Stimulated activated CD4-positive, alpha-beta T cell treated with anti-CD3 and anti-CD28 coated beads, Interleukin-12 subunit alpha, Interleukin-12 subunit beta, amount 100 ng/mL, for 4 hours (primary cell): ENCODE data around the gene PGGHG.
"Not testable (repeated sequence)": the region's sequence is repeated elsewhere in the genome, so short reads cannot be mapped to it uniquely, and the experiment has no call there.

ENCODE experiments used
- DNase-seq: peaks from one replicate; pipeline ENCODE4 v3.0.0-alpha.2; 2020

PGGHG gene

DNA sequence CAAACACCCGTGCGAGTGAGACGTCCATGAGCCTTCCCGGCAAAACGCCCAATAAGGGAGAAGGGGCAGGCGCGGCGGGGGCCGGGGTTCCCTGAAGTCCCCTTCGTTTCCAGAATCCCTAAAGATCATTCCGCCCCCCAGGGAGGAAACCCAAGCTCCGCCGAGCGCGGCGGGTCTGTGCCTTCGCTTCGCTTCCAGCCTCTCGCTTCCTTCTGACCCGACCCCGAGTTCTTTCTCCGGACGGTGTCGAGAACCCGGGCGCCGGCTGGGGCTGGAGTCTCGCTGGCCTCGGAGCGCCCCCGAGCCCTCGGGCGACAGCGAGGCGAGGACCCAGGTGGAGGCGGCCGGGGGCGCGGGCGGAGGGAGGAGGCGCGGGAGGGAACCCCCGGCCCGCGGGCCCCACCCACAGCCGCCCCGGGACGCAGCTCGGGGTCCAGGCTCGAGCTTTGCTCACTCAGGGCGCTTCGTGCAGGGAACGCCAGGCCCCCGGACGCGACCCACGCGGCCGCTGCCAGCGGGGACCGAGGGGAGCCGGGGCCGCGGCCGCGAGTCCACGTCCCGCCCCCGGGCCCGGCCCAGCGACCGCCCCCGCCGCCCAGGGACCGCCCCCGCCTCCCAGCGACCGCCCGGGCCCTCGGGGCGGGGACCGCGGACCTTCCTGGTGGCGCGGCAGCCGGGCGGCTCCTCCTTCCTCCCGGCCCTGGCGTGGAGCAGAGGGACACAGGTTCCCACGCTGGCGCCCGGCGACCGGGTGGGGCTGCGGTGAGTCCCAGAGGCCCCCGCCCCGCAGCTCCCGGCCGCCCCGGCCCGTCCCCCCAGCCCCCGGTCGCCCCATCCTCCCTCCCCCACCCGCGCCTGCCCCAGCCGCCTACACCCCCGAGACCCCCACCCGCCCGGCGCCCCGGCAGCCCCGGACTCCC lies at the start of gene PGGHG:
PGGHG (plus strand) TSS at position 649 of the 920 bp plus-strand sequence. CDS start 691 bp downstream, outside the sequence.
- DNase-seq, result peak; percentile 53

DNA sequence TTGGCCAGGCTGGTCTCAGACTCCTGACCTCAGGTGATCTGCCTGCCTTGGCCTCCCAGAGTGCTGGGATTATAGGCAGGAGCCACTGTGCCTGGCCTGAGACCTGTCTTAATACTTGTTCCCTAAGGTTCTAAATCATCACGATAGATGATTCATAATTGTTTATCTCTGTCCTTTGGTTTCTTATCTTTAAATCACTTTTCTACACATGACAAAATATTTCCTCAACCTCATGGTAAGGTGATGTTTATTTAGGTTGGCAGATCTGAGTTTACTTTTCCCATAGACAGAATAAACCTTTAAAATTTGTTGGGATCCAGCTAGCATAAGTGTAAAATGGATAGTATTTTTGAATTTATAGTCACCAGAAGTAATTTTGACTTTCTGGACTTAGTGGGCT lies 48.6 kb upstream of the PGGHG start:
- DNase-seq, result no peak

DNA sequence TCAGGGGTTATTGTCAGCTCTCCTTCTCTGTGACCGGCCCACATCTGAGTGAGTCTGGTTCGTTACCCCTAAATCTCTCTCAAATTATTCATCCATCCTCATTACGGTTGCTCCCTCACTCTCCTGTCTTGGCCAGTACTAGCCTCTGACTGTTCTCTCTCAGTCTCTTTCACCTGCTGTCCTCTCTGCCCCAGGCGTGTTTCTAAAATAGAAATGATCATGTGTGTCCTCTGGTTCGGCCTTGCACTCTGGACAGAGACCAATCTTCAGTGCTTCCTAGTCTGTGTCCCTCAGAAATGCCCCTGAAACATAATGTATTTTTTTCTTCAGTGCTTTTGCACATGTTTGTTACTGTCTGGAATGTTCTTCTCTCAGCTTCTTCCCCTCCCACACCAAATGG lies 47.3 kb upstream of the PGGHG start:
- no peak for DNase-seq

- DNase-seq, result no peak
Measured at GRCh38 chr11:244376-244775, 44.5 kb upstream of the PGGHG start.

DNA sequence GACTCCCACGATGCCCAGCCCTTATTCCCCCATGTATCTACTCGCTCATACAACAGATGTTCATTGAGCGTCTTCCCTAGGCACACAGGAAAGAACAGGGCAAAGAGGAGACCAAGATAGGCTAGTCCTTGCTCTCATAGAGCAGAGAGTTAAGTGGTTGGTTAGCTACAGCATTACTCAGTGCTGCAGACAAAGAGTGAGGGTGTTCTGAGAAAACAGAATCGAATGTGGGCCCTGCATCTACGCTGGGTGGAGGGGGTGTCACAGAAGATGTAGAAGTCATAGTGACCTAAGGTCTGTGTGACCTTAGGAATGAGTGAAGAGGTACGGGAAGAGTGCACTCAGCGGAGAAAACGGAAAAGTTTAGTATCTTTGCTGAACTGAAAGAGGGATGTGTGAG lies 39.9 kb upstream of the PGGHG start:
- DNase-seq, result no peak

GRCh38 chr11:250274-250673 lies 38.7 kb upstream of the PGGHG start:
- no peak for DNase-seq

GRCh38 chr11:250740-251299 lies 38.1 kb upstream of the PGGHG start:
- DNase-seq, result peak; percentile 63

GRCh38 chr11:251550-251949 lies 37.4 kb upstream of the PGGHG start:
- DNase-seq, result no peak

GRCh38 chr11:252666-253065 lies 36.3 kb upstream of the PGGHG start:
- no peak for DNase-seq

DNA sequence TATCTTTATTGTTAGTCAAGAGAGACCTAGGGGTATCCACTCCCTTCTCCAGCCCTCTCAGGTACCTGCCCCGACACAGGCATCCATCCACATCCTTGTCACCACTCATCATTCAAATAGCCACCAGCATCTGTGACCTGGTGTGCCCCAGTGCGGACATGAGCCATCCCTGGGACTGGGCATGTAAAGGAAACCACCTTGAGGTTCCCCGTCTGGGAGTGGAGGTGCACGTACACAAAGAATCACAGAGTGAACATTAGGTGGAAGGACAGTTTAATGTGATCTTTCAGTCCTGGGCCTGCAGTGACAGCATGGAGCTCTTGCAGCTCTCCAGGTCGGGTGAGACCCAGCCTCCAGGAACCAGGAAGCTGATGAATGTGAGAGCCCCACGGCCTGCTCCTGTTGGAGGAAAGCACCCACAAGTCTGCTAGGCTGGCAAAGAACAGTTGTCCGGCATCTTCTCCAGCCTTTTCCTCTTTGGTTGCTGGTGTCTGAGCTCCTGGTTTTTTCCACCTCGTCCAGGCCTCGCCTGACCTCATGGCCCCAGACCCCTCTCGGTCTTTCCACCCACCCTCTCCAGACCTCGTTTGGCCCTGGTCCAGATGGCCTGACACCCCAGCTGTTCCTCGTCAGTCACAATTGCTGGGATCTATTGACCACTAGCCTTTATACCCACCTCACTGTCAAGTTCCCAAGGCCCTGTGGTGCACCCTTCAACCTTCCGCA lies 35.6 kb upstream of the PGGHG start:
- DNase-seq, result no peak

GRCh38 chr11:253886-254270 lies 35.0 kb upstream of the PGGHG start:
- DNase-seq, result no peak

GRCh38 chr11:255176-255575 lies 33.8 kb upstream of the PGGHG start:
- DNase-seq, result no peak

- no peak for DNase-seq
Measured at GRCh38 chr11:255816-256215, 33.1 kb upstream of the PGGHG start.

GRCh38 chr11:256952-257737 lies 31.8 kb upstream of the PGGHG start:
- DNase-seq, result no peak

- no peak for DNase-seq
Measured at GRCh38 chr11:257766-258493, 31.0 kb upstream of the PGGHG start.

- no peak for DNase-seq
Measured at GRCh38 chr11:259413-259812, 29.5 kb upstream of the PGGHG start.

GRCh38 chr11:261624-262023 lies 27.3 kb upstream of the PGGHG start:
- no peak for DNase-seq

GRCh38 chr11:266676-267439 lies 22.1 kb upstream of the PGGHG start:
- DNase-seq, result no peak

DNA sequence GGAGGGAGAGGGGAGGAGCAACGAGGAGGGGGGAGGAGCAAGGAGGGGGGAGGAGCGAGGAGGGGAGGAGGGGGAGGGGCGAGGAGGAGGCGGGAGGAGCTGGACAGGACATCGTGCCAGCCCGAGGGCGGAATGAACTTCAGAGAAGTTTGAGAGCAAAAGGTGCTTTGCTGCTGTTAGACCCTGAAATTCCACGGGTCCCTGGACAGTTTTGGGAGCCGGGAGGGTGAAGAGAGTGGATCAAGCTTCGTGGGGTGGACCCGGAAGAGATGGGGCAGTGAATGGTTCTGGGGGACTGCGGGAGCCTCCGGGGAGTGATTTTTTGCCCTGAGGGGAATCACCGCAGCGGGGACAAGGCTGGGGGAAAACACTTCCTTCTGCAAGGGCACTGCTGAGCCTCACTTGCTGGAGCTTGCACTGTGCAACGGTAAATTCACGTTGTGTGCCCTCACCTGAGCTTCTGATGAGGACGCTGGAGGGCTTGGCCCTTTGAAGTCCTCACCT lies 21.4 kb upstream of the PGGHG start:
- peak; percentile 50 for DNase-seq

DNA sequence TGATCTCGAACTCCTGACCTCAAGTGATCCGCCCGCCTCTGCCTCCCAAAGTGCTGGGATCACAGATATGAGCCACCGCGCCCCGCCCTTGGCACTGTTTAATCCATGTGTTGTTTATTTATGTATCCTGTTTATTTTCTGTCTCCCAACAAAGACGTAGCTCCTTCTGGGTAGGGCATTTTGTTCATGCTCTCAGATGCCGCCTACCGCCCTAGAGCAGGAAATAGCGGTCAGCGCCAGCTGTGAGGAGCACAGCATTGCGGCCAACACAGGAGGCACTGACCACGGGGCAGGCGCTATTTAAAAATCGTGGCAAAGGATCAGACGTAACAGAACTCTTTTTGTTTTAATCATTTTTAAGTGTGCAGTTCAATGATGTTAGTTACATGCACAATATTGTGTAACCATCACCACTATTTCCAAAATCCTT lies 20.2 kb upstream of the PGGHG start:
- DNase-seq, result not testable (repeated sequence)
